NT2/D1 (cell line): ENCODE data around the gene MFAP3L.

ENCODE experiments used
- SUZ12 ChIP-seq: IDR thresholded peaks from 2 replicates; pipeline ENCODE4 v1.6.1; 2011; ENCODE audit not compliant: insufficient read length, insufficient read depth; ENCODE audit errors: extremely low read depth
- YY1 ChIP-seq: IDR thresholded peaks from 2 replicates; pipeline ENCODE4 v1.6.1; 2011; ENCODE audit not compliant: insufficient read length, insufficient read depth
- ZNF274 ChIP-seq: IDR thresholded peaks from 2 replicates; pipeline ENCODE4 v1.6.1; 2011; ENCODE audit warnings: mild to moderate bottlenecking, low read depth, low read length

DNA sequence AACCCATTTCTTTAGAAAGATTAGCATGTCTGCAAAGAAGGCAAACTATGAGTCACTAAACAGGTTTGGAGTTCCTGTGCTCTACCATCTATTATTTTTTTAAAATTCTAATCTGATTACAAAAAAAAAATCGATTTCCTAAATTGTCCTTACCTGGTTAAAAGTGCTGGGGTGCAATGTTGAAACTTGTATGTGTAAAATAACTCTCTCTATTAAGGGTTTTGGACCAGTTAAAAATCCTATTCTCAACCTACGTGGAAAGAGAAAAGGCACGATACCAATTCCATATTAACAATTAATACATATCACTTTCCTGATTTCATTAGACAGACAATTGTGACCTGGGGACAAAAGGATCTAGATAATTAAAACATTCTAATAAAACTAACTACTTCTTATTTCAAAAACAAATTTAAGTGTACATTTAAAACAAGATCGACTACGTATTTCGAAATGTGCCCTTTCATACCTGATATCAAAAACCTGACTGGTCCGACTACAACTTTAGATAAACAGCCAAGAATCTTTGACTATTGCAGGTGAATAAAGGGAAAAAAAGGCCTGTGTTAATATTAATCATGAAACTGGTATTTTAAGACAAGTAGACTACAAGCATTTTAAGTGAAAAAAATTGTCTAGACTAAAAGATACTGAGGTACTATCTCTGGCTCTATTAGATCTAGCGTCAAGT lies 42.4 kb upstream of the MFAP3L start:
- no peak for TF ChIP-seq SUZ12
- TF ChIP-seq YY1: no peak
- TF ChIP-seq ZNF274: no peak
